Astrocyte of the hippocampus (primary cell): Measurements from ENCODE around the gene ATP7A.
A peak's percentile ranks its signal among the peaks of the same experiment; 100 is the strongest.

Source experiments
- DNase-seq: peaks from one replicate; pipeline ENCODE4 v3.0.0; 2011; ENCODE audit warnings: low read depth, low spot score

The ATP7A gene

DNA sequence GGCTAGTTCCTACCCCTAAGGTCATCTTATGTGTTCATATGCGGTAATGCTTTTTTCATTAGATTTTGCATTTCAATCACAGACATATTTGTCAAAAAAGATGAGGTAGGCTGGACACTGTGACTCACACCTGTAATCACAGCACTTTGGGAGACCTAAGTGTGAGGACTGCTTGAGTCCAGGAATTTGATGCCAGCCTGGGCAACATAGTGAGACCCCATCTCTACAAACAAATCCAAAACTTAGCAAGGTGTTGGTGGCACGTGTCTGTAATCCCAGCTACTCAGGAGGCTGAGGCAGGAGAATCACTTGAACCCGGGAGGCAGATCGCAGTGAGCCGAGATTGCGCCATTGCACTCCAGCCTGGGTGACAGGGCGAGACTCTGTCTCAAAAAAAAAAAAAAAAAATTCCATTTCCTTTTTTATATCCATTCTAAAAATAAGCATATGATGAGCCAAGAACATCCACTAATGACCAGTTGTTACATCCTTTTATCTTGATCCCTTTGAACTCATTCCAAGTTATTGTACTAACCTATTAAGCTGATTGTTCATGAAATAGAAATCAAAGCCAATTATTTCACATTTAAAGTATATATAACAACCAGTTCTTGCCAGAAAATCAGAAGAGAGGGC lies 35.5 kb downstream of the ATP7A start:
- no peak for DNase-seq

DNA sequence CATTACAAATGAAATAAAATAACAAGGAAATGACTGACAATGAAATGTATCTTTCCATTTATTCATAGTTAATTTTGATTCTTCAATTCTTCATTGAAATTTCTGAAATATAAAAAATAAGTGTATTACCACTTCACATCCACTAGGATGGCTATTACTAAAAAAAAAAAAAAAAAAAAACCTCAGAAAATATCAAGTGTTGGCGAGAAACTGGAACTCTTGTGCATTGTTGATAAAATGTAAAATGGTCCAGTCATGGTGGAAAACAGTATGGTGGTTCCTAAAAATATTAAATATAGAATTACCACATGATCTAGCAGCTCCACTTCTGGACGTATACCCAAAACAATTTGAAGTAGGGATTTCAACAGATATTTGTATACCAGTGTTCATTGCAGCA lies 36.1 kb downstream of the ATP7A start:
- no peak for DNase-seq

- no peak for DNase-seq
These were observed 39.3 kb downstream of the ATP7A start for GRCh38 chrX:77949840-77950239.

GRCh38 chrX:77952173-77952572 lies 41.7 kb downstream of the ATP7A start:
- no peak for DNase-seq

DNA sequence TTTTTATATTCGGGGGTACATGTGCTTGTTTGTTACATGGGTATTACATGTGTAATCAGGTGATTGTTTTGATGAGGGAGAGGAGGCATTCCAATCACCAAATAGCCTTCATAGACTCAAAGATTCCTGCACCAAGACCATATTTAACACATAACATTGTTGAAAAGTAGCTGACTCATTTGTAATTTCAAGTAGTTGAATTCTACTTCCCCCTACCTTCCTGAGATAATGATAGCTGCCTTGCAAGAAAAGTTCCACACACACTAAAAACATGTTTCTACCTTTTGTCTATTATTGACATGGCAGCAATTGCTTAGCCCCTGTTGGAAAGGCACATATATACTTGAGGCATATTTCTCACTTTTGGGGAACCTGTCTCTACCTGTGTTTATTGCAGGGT lies 42.8 kb downstream of the ATP7A start:
- DNase-seq = peak; percentile 7

DNA sequence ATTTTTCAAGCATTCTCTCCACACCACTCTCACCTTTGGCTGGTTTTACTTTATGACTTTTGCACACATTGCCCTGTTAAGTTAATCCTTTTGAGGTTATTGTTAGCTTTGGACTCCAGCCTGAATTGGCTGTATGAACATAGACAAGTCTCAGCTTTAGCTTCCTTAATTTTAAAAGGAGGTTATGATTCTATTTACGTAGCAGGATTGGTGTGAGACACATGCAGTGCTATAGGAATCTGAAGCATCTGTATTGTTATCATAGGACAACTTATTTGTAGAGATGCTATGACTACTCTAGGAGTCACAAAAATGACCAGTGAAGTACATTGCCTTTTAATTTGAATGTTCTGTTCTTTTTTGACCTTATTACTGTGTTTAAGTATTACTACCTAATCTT lies 43.2 kb downstream of the ATP7A start:
- peak; percentile 11 for DNase-seq

- no peak for DNase-seq
These were observed 50.1 kb downstream of the ATP7A start for GRCh38 chrX:77960567-77960966.

DNA sequence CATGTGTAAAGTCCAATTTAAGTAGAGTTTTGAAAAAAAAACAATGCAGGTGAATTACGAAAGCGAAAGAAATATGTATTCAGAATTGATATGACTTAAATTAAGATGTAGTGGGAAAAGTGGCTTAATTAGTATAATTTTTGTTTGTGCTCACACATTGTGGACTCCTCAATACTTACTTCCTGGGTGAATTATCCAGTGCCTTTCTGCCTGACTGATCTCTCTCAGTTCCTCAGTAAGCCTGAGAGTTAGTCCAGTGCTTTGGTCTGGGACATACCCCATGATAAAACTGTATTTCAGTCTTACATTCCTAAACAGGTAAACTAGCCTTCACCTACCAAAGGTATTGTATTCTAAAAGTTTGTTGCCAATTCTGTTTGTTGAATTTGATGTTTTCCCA lies 50.6 kb downstream of the ATP7A start:
- DNase-seq = no peak

GRCh38 chrX:77962068-77962902 lies 51.8 kb downstream of the ATP7A start:
- DNase-seq = no peak

- DNase-seq = no peak
These were observed 55.9 kb downstream of the ATP7A start for GRCh38 chrX:77966361-77966760.

- DNase-seq = no peak
These were observed 57.1 kb downstream of the ATP7A start for GRCh38 chrX:77967631-77968030.

DNA sequence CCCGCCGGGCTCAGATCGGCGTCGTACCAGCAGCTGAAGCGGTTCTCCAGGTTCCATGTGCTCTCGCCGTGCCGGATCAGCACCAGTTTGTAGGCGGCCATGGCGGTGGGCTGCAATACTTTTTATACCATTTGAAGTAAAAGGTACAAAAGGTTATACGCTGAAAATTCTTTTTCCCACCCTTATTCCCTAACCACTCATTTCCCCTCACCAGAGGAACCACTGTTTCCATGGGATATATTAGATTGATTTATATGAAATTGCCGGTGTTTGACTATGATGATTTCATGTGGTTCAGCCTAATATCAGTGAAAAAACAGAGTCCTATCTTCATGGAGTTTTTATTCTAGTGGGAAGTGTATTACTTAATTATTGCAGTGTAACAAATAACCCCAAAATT lies 59.0 kb downstream of the ATP7A start, which contains the start of gene PGAM4:
TSS of gene PGAM4 (minus strand) at position 101 of the 400 bp plus-strand sequence. CDS start at position 101, 0 bp downstream.
- no peak for DNase-seq

- DNase-seq = no peak
These were observed 65.3 kb downstream of the ATP7A start for GRCh38 chrX:77975755-77976154.

- DNase-seq = no peak
These were observed 66.6 kb downstream of the ATP7A start for GRCh38 chrX:77977095-77977494.

DNA sequence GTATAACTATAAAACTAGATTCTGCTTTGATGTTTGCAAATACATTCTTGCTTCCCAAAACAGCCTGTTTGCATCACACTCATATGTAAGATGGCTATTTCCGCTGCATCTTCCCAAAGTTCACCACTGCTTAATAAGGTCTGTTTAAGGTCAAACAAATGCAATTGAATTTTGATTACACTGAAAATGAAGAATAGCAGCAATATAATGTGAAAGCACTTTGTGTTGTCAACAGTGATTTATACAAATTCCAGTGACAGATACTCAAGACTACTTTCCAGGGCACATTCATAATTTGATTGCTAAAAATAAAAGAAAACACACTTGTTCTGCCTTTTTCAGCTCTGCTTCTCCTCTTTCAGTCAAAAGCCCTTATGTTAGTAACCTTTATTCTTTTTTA lies 67.0 kb downstream of the ATP7A start:
- no peak for DNase-seq

GRCh38 chrX:77979870-77980269 lies 69.4 kb downstream of the ATP7A start:
- DNase-seq = no peak

- peak; percentile 10 for DNase-seq
These were observed 101.4 kb downstream of the ATP7A start for GRCh38 chrX:78011846-78012245.

DNA sequence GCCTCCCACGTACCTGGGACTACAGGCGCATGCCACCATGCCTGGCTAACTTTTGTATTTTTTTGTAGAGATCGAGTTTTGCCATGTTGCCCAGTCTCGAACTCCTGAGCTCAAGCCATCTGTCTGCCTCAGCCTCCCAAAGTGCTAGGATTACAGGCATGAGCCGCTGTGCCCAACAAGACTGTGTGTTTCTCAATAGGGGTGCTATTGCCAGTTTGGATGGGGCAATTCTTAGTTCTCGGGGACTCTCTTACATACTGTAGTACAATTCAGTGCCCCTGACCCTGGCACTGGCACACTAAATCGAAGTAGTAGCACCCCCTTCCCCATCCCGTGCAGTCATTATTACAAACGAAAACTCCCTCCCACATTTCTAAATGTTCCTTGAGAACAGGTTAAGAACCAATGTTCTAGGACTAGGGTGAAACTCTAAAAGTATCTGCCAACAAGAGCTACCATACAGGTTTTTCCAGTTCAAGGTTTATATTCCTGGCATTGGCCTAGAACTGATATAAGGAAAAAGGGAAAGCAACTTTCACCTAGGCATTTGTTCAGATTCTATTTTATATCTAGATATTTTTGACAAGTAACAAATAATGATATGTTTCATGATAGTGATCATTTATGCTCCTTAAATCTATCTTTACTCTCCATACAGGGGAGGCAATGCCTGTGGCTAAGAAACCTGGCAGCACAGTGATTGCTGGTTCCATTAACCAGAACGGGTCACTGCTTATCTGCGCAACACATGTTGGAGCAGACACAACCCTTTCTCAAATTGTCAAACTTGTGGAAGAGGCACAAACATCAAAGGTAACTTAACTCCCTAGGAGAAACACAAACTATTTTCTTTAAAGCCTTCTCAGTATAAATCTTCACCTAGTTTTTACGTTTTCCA lies 109.3 kb downstream of the ATP7A start:
- no peak for DNase-seq

GRCh38 chrX:78024349-78025059 lies 114.0 kb downstream of the ATP7A start:
- no peak for DNase-seq

GRCh38 chrX:78027798-78028197 lies 117.3 kb downstream of the ATP7A start:
- DNase-seq = no peak

GRCh38 chrX:78029663-78030062 lies 119.2 kb downstream of the ATP7A start:
- DNase-seq = peak; percentile 40
